Ramos (cell line): ENCODE data around the gene COMTD1.
"Not testable (repeated sequence)": the region's sequence is repeated elsewhere in the genome, so short reads cannot be mapped to it uniquely, and the experiment has no call there.

Source experiments
- in situ Hi-C: fragments of 300-500 bp; cut with MboI; formaldehyde crosslinking; loops from one replicate; pipeline ENCODE4 v1.14.3; 2022; ENCODE audit warnings: low sequenced_read_pairs; ENCODE audit not compliant: unreplicated experiment

Gene COMTD1

GRCh38 chr10:75228278-75228677 is 7.5 kb downstream of the COMTD1 start:
- in situ Hi-C loops = loop anchor here (25.0 kb wide), 1 partner anchor 966 kb away; no protein-coding TSS in a partner anchor

- in situ Hi-C loops = loop anchor here (25.0 kb wide), 1 partner anchor 964 kb away; no protein-coding TSS in a partner anchor
Measured at GRCh38 chr10:75226656-75227055, 9.1 kb downstream of the COMTD1 start.

GRCh38 chr10:75226095-75226494 is 9.7 kb downstream of the COMTD1 start:
- in situ Hi-C loops = loop anchor here (25.0 kb wide), 1 partner anchor 964 kb away; no protein-coding TSS in a partner anchor

- in situ Hi-C loops = no loop called here
Measured at GRCh38 chr10:75223507-75223906, 12.2 kb downstream of the COMTD1 start.

GRCh38 chr10:75221492-75221891 is 14.3 kb downstream of the COMTD1 start:
- in situ Hi-C loops = not testable (repeated sequence)

GRCh38 chr10:75220274-75220673 is 15.5 kb downstream of the COMTD1 start:
- in situ Hi-C loops = no loop called here

GRCh38 chr10:75212343-75212742 is 23.4 kb downstream of the COMTD1 start:
- in situ Hi-C loops = no loop called here

- in situ Hi-C loops = no loop called here
Measured at GRCh38 chr10:75211007-75211691, 24.6 kb downstream of the COMTD1 start.

GRCh38 chr10:75210282-75211006 is 25.3 kb downstream of the COMTD1 start, which contains the start of gene VDAC2:
TSS of gene VDAC2 (plus strand) at chr10:75210796. CDS start at chr10:75211159, 363 bp downstream.
- in situ Hi-C loops = no loop called here

- in situ Hi-C loops = no loop called here
Measured at GRCh38 chr10:75209921-75210281, 25.9 kb downstream of the COMTD1 start.

- in situ Hi-C loops = no loop called here
Measured at GRCh38 chr10:75209086-75209920, 26.5 kb downstream of the COMTD1 start.

- in situ Hi-C loops = no loop called here
Measured at GRCh38 chr10:75208181-75208580, 27.6 kb downstream of the COMTD1 start.

- in situ Hi-C loops = no loop called here
Measured at GRCh38 chr10:75207857-75208144, 28.0 kb downstream of the COMTD1 start.

GRCh38 chr10:75207079-75207856 is 28.5 kb downstream of the COMTD1 start:
- in situ Hi-C loops = no loop called here

GRCh38 chr10:75206638-75207037 is 29.1 kb downstream of the COMTD1 start:
- in situ Hi-C loops = not testable (repeated sequence)

GRCh38 chr10:75205908-75206307 is 29.8 kb downstream of the COMTD1 start:
- in situ Hi-C loops = no loop called here

- in situ Hi-C loops = no loop called here
Measured at GRCh38 chr10:75203724-75204123, 32.0 kb downstream of the COMTD1 start.

GRCh38 chr10:75203046-75203620 is 32.6 kb downstream of the COMTD1 start:
- in situ Hi-C loops = not testable (repeated sequence)

- in situ Hi-C loops = no loop called here
Measured at GRCh38 chr10:75202321-75203045, 33.3 kb downstream of the COMTD1 start.
